Measurements from ENCODE around the gene TMEM245.
A peak's percentile ranks its signal among the peaks of the same experiment; 100 is the strongest.

The TMEM245 gene

DNA sequence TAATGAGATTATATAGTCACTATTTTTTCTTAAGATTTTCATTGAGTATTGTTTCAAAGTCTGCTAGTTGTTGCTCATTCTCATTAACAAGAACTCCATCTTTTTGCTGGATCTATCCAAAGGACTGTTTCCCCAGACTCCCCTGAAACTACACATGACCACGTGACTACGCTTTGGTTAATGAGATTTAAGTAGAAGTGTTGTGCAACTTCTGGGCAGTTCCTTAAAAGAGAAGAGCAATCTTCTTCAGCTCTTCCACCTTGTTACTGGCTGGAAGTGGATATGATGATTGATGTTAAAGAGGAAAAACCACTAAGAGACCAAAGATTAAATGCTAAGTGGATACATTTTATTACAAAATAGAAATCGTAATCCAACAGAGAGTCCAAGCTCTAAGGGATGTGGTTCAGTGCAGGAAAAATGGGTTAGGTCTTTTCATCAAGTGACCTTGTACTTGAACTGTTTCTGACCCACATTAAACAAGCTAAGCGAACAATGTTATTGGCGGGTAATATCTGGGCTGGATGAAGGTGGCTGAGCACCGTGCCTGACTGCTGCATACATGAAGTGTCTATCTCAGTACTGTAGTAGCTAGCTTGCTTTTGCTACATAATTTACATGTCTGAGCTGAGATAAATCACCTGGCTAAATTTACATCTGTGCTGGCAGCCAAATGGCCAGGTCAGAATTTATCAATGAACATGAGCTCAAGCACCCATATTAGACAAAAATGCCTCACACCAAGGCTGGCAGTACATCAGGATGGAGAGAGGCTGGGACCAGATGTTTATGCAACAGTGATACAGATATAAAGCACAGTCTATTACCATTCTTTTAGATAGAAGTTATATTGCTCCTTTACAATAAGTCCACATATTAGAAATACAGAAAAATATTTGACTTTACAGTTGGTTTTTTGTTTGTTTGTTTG is 98.9 kb downstream of the TMEM245 start:
- no peak overlapping the region for H3K4me3 Mint-ChIP-seq
- H3K36me3 Mint-ChIP-seq (ENCODE audit: insufficient read depth) = peaks cover 7% of the 10 kb centered on the region
- H3K27ac Mint-ChIP-seq (ENCODE audit: low read depth) = no peak overlapping the region
- DNase-seq (ENCODE audit: low spot score in 2 of 2) (no peak), ATAC-seq (replicated peaks; ENCODE audit: extremely low read depth, poor library complexity, severe bottlenecking) (no peak)
- peaks cover 6% of the 10 kb centered on the region for H3K4me1 Mint-ChIP-seq
- no peaks in the 10 kb centered on the region for H3K27me3 Mint-ChIP-seq
- H3K9me3 Mint-ChIP-seq = no peaks in the 10 kb centered on the region

DNA sequence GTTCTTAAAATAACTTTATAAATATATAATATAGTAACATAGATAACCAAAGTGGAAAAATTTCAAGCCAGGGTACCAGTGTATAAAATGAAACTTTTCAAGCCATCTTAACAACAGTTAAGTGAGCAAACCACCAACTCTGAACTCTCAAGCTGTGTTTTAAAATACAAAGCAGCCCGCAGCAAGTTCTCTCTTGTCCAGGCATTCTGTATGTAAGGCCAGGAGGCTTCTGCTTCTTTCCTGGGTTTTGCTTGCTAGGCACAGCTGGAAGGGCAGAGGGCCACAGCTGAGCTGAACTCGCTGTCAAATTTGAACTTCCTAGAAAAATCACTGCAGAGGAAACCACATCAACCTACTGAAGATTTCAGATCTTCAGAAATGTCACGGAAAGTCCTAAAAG is 99.6 kb downstream of the TMEM245 start:
- Mint-ChIP-seq H3K4me3 (no peak overlapping the region), H3K4me1 (peaks cover 6% of the 10 kb centered on the region), H3K9me3 (no peaks in the 10 kb centered on the region), H3K36me3 (ENCODE audit: insufficient read depth) (peaks cover 7% of the 10 kb centered on the region), H3K27me3 (no peaks in the 10 kb centered on the region), H3K27ac (ENCODE audit: low read depth) (no peak overlapping the region)
- DNase-seq (ENCODE audit: low spot score in 2 of 2) = no peak
- ATAC-seq (replicated peaks; ENCODE audit: extremely low read depth, poor library complexity, severe bottlenecking) = no peak

DNA sequence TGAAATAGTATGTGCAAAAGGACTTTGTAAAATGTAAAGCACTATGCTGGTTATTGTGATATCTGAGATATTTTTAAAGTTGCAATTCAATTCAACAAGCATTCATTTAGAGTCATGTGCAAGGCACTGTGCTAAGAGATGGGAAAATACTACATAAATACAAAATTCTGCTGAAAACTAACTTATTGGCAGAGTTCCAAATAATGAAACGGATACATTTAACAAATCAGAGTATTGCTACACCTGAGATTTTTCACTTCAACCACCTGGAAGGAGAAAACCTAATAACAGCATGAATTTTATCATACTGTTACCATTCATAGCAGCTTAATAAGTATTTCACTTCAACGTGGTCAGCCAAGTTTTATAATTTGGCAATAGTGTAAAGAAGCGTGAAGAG is 100.3 kb downstream of the TMEM245 start:
- H3K4me3 Mint-ChIP-seq = no peak overlapping the region
- H3K27me3 Mint-ChIP-seq = no peaks in the 10 kb centered on the region
- H3K36me3 Mint-ChIP-seq (ENCODE audit: insufficient read depth) = peaks cover 4% of the 10 kb centered on the region
- ATAC-seq (replicated peaks; ENCODE audit: extremely low read depth, poor library complexity, severe bottlenecking) (no peak), DNase-seq (ENCODE audit: low spot score in 2 of 2) (no peak)
- no peaks in the 10 kb centered on the region for H3K9me3 Mint-ChIP-seq
- peaks cover under 1% of the 10 kb centered on the region for H3K4me1 Mint-ChIP-seq
- H3K27ac Mint-ChIP-seq (ENCODE audit: low read depth) = no peak overlapping the region

DNA sequence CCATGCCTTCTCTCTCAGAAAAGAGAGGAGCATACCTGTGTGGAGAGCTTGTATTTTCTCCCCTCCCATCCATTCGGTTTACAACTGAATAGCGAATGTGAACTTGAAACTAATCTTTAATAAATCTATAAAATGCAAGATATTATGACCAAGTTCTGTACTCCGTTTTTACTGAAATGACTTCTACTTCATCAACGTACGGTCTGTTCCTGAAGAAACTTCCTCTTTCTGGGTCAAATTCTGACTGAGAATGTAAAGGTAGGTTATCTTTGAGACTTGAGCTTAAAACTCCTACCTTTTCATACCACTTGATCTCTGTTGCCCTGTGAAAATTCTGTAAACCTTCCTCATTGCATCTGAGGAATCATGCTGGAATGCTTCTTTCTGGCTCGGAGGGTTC is 102.3 kb downstream of the TMEM245 start:
- peaks cover 11% of the 10 kb centered on the region for H3K4me1 Mint-ChIP-seq
- DNase-seq (ENCODE audit: low spot score in 2 of 2) (no peak), ATAC-seq (replicated peaks; ENCODE audit: extremely low read depth, poor library complexity, severe bottlenecking) (no peak)
- H3K9me3 Mint-ChIP-seq = no peaks in the 10 kb centered on the region
- no peak overlapping the region for H3K4me3 Mint-ChIP-seq
- peaks cover 3% of the 10 kb centered on the region for H3K36me3 Mint-ChIP-seq (ENCODE audit: insufficient read depth)
- no peak overlapping the region for H3K27ac Mint-ChIP-seq (ENCODE audit: low read depth)
- H3K27me3 Mint-ChIP-seq = no peaks in the 10 kb centered on the region

DNA sequence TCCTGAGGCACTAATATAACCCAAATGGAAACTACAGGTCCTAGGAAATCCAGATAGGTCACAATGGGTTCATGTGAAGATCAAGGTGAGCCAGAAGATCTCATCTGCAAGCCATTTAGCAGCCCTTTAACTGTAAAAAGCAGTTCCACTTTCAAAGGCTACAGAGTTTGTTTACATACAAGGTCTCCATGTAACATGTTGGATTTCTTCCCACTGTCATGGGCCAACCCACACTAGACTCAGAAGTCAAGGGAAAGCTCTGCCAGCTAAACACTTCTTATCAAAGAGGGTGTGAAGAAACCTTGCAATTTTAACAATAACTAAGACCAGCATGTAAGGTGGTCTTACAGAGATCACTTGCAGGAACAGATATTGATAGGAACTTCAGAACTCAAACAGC is 102.7 kb downstream of the TMEM245 start:
- no peak for ATAC-seq (replicated peaks; ENCODE audit: extremely low read depth, poor library complexity, severe bottlenecking)

DNA sequence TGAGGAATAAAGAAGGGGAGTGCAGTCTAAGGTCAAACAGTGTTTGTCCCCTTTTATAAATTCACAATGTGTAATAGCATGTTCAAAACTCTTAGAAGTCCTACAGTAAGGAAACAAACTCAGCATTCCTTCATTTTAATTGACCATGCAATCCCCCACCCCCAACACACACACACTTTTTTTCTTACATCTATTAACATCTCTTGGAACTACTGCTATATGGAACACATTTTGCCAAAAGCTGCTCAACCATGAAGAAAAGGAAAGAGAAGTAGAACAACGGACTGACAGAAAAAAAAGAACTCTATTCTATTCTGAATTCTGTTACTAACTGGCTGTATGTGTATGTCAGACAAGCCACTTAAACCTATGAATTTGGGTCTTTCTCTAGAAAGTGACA is 103.6 kb downstream of the TMEM245 start:
- no peak overlapping the region for H3K4me3 Mint-ChIP-seq
- no peak overlapping the region for H3K27ac Mint-ChIP-seq (ENCODE audit: low read depth)
- H3K4me1 Mint-ChIP-seq = peaks cover 24% of the 10 kb centered on the region
- ATAC-seq (replicated peaks; ENCODE audit: extremely low read depth, poor library complexity, severe bottlenecking) (no peak), DNase-seq (ENCODE audit: low spot score in 2 of 2) (no peak)
- no peaks in the 10 kb centered on the region for H3K9me3 Mint-ChIP-seq
- H3K36me3 Mint-ChIP-seq (ENCODE audit: insufficient read depth) = peaks cover 3% of the 10 kb centered on the region
- H3K27me3 Mint-ChIP-seq = no peaks in the 10 kb centered on the region

More for the DNA sequence above, 102.7 kb downstream of the TMEM245 start:
- peaks cover 15% of the 10 kb centered on the region for H3K4me1 Mint-ChIP-seq
- H3K27me3 Mint-ChIP-seq = no peaks in the 10 kb centered on the region
- H3K9me3 Mint-ChIP-seq = no peaks in the 10 kb centered on the region
- DNase-seq (ENCODE audit: low spot score in 2 of 2) = no peak
- no peak overlapping the region for H3K4me3 Mint-ChIP-seq
- no peak overlapping the region for H3K27ac Mint-ChIP-seq (ENCODE audit: low read depth)
- H3K36me3 Mint-ChIP-seq (ENCODE audit: insufficient read depth) = peaks cover 2% of the 10 kb centered on the region

DNA sequence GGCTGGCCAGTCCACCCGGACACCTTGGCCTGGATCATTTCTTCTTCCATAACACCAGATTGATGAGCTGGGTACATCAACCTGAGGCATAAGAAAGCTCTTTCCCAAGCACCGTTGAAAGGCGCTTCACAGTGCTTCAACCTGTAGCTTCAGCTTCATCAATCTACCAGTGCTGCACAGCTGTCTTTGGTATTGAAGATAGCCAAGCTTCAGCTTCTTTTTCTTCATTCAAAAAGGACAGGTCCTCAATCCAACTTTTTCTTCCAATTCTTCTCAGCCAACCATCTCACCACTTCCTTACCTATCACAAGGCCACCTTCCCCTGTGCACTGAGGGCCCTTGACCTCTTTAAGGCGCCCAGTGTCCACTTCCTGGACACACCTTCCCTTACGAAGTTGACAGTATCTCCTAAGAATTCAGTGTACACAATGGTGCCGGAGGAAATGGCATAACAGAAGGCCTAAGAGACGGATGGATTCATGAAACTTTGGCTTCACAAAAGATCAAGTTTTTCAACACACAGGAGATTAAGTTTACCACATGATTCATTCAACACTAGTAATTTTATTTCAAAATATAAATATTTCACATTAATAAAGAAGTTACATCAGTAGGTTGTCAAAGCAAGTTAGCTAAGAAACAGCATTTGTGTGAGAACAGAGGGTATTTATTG is 105.0 kb downstream of the TMEM245 start:
- Mint-ChIP-seq H3K9me3 (no peaks in the 10 kb centered on the region), H3K27ac (ENCODE audit: low read depth) (no peak overlapping the region), H3K4me3 (peak overlapping the region; percentile 0), H3K36me3 (ENCODE audit: insufficient read depth) (peaks cover 3% of the 10 kb centered on the region), H3K4me1 (peaks cover 24% of the 10 kb centered on the region), H3K27me3 (no peaks in the 10 kb centered on the region)
- DNase-seq (ENCODE audit: low spot score in 2 of 2) (no peak), ATAC-seq (replicated peaks; ENCODE audit: extremely low read depth, poor library complexity, severe bottlenecking) (no peak)

DNA sequence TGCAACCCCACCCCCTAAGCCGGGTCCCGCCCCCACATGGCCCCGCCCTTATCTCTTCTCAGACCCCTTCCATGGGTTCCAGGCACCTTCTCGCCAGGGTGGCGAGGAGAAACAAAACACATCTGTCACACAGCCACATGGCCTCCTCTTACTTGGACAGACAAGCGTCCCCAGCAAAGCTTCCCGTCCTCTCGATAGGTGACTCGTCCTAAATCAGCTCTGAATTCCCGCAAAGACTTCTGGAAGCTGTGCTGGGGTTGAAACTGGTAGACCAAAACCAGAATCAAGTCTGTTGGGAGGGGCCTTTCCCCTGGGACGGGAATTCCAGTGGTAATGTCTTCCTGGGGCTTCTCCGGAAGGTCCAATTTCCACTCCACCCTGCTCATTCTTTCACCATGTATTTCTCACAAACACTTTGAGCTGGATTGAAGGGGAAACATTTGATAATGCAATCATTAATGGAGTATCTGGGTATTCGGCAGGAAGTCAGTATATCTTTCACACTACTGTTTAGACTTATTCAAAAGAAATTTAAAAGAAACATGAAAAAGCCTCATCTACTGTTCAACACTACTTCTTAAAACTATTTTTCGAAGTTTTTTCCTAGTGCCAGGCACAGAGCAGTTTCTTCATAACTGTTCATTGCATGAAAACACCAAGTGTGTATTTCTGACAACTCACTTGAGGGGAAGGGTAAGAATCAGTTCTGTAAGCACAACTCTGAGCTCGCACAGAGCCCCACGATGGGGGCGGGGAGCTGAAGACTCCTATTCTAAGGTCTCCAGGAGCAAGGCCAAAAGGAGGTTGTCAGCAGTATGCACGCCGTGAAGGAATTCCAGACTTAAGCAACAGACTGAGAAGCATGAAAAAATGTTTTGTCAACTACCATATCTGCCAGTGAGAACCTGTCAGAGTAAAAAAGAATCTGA is 105.8 kb downstream of the TMEM245 start:
- Mint-ChIP-seq H3K27me3 (no peaks in the 10 kb centered on the region), H3K4me3 (peak overlapping the region; percentile 97), H3K27ac (ENCODE audit: low read depth) (peak overlapping the region; percentile 82), H3K36me3 (ENCODE audit: insufficient read depth) (peaks cover 3% of the 10 kb centered on the region), H3K4me1 (peaks cover 24% of the 10 kb centered on the region), H3K9me3 (no peaks in the 10 kb centered on the region)
- ATAC-seq (replicated peaks; ENCODE audit: extremely low read depth, poor library complexity, severe bottlenecking) (no peak), DNase-seq (ENCODE audit: low spot score in 2 of 2) (no peak)

DNA sequence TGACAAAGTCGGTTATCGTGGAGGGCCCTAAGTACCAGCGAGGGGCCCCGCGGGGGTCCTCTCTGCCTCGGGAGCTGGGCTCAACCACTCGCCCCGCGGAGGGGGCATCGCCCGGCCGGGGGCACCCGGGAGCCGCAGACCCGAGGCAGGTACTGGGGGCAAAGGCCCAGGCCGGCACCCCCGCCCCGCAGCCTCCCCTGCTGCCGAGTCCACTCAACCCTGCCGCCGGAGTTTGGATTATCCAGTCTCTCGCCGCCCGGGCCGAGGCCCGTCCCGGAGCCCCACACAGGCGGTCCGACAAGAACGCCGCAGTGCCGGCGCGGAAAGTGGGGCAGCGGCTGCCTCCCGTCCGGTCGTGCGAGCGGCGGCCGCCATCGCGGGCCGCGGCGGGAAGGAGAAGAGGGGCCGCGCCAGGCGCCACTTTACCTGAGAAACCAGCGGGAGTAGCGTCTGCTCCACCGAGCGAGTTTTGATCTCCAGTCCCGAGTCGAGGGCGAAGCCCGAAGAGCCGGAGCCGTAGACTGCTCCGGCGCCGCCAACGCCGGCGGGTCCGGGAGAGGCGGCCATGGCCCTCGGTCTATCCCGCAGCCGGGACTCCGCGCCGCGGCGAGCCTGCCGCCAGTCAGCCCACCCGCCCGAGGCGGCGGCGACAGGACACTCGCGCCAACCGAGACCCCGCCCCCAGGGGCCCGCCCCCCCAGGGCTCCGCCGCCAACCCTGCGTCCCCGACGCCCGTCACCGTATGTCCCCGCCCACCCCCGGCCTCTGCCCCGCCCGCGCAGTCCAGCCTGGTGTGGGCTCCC is 106.7 kb downstream of the TMEM245 start, which contains the start of gene CTNNAL1:
TSS of gene CTNNAL1 (minus strand) at position 624 of the 803 bp plus-strand sequence. CDS start at position 567, 57 bp downstream.
- ATAC-seq (replicated peaks; ENCODE audit: extremely low read depth, poor library complexity, severe bottlenecking) (peak; percentile 83), DNase-seq (ENCODE audit: low spot score in 2 of 2) (peak; percentile 71 to 73)
- Mint-ChIP-seq H3K4me3 (peak within 1 kb of the TSS; percentile 97), H3K36me3 (ENCODE audit: insufficient read depth) (peaks cover 3% of the 10 kb centered on the region), H3K27me3 (no peaks in the 10 kb centered on the region), H3K27ac (ENCODE audit: low read depth) (peak within 1 kb of the TSS; percentile 88), H3K9me3 (no peaks in the 10 kb centered on the region), H3K4me1 (peaks cover 24% of the 10 kb centered on the region)

DNA sequence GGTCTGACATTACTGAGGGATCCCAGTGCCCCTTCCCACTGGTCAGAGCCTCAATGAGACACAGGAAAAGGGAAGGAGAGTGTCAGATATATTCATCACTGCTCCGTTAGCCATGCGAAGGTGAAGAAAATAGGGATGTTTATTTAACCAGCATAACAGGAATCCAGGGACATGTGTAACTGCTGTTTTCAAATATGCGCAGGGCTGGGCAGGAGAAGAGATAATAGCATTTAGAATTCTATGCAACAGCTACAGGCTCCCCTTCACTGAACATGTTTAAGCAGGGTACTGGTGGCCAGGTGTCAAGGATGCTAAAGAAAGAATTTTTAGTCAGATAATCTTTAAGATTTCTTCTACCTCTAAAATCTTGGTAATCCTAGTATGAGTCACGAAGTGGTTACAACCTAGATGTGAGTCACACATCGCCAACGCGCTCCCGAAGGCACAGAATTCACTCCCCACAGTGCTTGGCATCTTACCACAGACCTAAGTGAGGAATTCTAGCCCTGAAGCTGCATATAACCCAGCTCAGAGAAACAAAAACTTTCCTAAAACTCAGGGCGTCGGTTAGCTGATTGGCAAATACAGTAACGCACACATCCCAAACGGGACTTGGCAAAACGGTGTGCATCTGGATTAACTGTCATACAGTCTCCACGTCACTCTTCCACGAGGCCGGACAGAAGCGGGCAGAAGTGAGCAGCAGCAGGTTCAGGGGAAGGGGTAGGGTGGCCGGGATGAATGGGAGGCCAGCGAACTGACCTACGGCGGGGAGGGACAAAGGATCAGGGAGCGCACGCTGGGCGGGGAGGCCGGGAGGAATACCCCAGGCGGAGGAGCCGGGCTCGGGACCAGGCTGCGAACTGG is 107.5 kb downstream of the TMEM245 start:
- peaks cover 3% of the 10 kb centered on the region for H3K36me3 Mint-ChIP-seq (ENCODE audit: insufficient read depth)
- DNase-seq (ENCODE audit: low spot score in 2 of 2) (no peak), ATAC-seq (replicated peaks; ENCODE audit: extremely low read depth, poor library complexity, severe bottlenecking) (peak; percentile 6)
- peak overlapping the region; percentile 97 for H3K4me3 Mint-ChIP-seq
- H3K27ac Mint-ChIP-seq (ENCODE audit: low read depth) = peak overlapping the region; percentile 88
- H3K27me3 Mint-ChIP-seq = no peaks in the 10 kb centered on the region
- H3K4me1 Mint-ChIP-seq = peaks cover 24% of the 10 kb centered on the region
- no peaks in the 10 kb centered on the region for H3K9me3 Mint-ChIP-seq

DNA sequence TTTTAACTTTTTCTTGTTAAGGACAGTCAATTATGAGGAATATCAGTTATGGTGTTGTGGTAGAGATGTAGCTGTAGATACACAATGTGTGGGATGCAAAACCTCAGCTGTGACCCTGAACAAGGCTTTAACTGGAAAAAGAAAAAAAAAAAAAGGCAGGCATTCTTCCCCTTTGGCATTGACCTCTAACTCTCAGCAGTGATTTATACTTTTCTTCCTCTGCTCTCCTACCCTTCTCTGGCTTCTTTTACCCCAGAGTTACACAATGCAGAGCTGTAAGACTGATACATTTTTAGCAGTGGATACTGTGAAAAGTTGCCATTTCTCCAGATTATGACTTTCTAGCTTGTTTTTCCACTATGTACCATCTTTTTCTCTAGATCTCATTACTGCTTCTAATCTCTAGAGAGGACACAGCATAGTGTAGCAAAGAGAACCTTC is 108.5 kb downstream of the TMEM245 start:
- no peak overlapping the region for H3K27ac Mint-ChIP-seq (ENCODE audit: low read depth)
- ATAC-seq (replicated peaks; ENCODE audit: extremely low read depth, poor library complexity, severe bottlenecking) (no peak), DNase-seq (ENCODE audit: low spot score in 2 of 2) (no peak)
- H3K36me3 Mint-ChIP-seq (ENCODE audit: insufficient read depth) = peaks cover 3% of the 10 kb centered on the region
- peak overlapping the region; percentile 29 for H3K4me3 Mint-ChIP-seq
- H3K4me1 Mint-ChIP-seq = peaks cover 24% of the 10 kb centered on the region
- H3K9me3 Mint-ChIP-seq = no peaks in the 10 kb centered on the region
- H3K27me3 Mint-ChIP-seq = no peaks in the 10 kb centered on the region

Measured in central memory CD8-positive, alpha-beta T cell (primary cell).